SHP77 (cell line): ENCODE data around the gene KCNK4.

Source experiments
- DNase-seq, 2 experiments: peaks; one replicate each; lab custom pipeline; 2025; lab: John Stamatoyannopoulos, UW

KCNK4 gene

GRCh38 chr11:64290352-64291261, 495 bp upstream of the KCNK4 start:
- no peak for DNase-seq

- no peak for DNase-seq
Measured at GRCh38 chr11:64291752-64292459, 804 bp downstream of the KCNK4 start.

GRCh38 chr11:64292460-64293254, 1.6 kb downstream of the KCNK4 start:
- no peak for DNase-seq

GRCh38 chr11:64294774-64295173, 3.7 kb downstream of the KCNK4 start:
- no peak for DNase-seq

GRCh38 chr11:64295760-64296159, 4.7 kb downstream of the KCNK4 start:
- no peak for DNase-seq

- no peak for DNase-seq
Measured at GRCh38 chr11:64296236-64296635, 5.1 kb downstream of the KCNK4 start.

GRCh38 chr11:64296830-64297698, 6.0 kb downstream of the KCNK4 start:
- DNase-seq = no peak

GRCh38 chr11:64297699-64298358, 6.7 kb downstream of the KCNK4 start:
- no peak for DNase-seq

GRCh38 chr11:64298966-64299846, 8.1 kb downstream of the KCNK4 start:
- DNase-seq = peak in 1 of 2 experiments; percentile 36

- no peak for DNase-seq
Measured at GRCh38 chr11:64299847-64300648, 8.9 kb downstream of the KCNK4 start, which contains the start of gene CATSPERZ. TSS of gene CATSPERZ (plus strand) at chr11:64300358. CDS start at chr11:64300411, 53 bp downstream.

GRCh38 chr11:64303109-64304031, 12.3 kb downstream of the KCNK4 start:
- no peak for DNase-seq

GRCh38 chr11:64304032-64304315, 12.9 kb downstream of the KCNK4 start:
- DNase-seq = no peak

GRCh38 chr11:64304316-64305072, 13.4 kb downstream of the KCNK4 start:
- DNase-seq = peak; percentile 86 to 90

GRCh38 chr11:64305075-64305690, 14.1 kb downstream of the KCNK4 start, which contains the start of gene ESRRA:
TSS of gene ESRRA (plus strand) at chr11:64305524. CDS start at chr11:64307180, 1,656 bp downstream.
- DNase-seq = peak; percentile 99

- peak; percentile 25 to 30 for DNase-seq
Measured at GRCh38 chr11:64305691-64306562, 14.8 kb downstream of the KCNK4 start.

- no peak for DNase-seq
Measured at GRCh38 chr11:64306563-64306875, 15.4 kb downstream of the KCNK4 start.
